Tibial nerve (tissue), 3 donors: ENCODE data around the gene SMIM14.

Source experiments
- CTCF ChIP-seq, 5 experiments: fragments of 200-600 bp in 3 of 5; fragments of 450-650 bp in 2 of 5; sonication (generic) in 3 of 5; IDR thresholded peaks; one replicate each; pipeline ENCODE4 v1.5.1; 2016 to 2019; ENCODE audit warnings: antibody characterized with exemption in 5 of 5, mild to moderate bottlenecking in 3 of 5, moderate library complexity in 2 of 5
- POLR2A ChIP-seq, 2 donors: fragments of 450-650 bp; IDR thresholded peaks; one replicate each; pipeline ENCODE4 v1.6.1; 2017; ENCODE audit warnings: antibody characterized with exemption in 2 of 2, mild to moderate bottlenecking in 2 of 2, moderate library complexity in 2 of 2

GRCh38 chr4:39642885-39643552 lies 4.4 kb upstream of the SMIM14 start:
- TF ChIP-seq CTCF (IDR thresholded peaks at IDR 0.05) (no peak), POLR2A (IDR thresholded peaks at IDR 0.05) (no peak)
